ENCODE data around the gene CASP2. TPM values are rescaled to one million over a fixed set of nuclear protein-coding genes. Genes with fewer than 3 reads are reported as not detected.

CASP2 gene
- total RNA-seq, 1 experiment from 2014 or later: 64.1 TPM

GRCh38 chr7:143255564-143255963, 32.6 kb upstream of the CASP2 start:
- DNase-seq (ENCODE audit: low read depth, low spot score) (no peak), ATAC-seq (no peak)
- intact Hi-C loops (cut with micrococcal nuclease): loop anchor here (5.0 kb wide), 1 partner anchor 152 kb away; the partner anchor contains the start of gene EPHA1
- H3K79me2 ChIP-seq (ENCODE audit: insufficient read depth, low read length): no peaks in the 10 kb centered on the region
- no peak overlapping the region for H3K4me3 ChIP-seq (replicated peaks in 1 of 2; ENCODE audit: low read depth in 1 of 2, low read length in 2 of 2)
- H3K36me3 ChIP-seq (ENCODE audit: control insufficient read depth in 1 of 2, insufficient read depth in 2 of 2, low read length in 2 of 2): no peaks in the 10 kb centered on the region
- no peak overlapping the region for H3K4me2 ChIP-seq (ENCODE audit: low read length)
- no peak overlapping the region for H3K27ac ChIP-seq (ENCODE audit: low read depth, low read length)
- H3K27me3 ChIP-seq (ENCODE audit: insufficient read depth, low read length): no peaks in the 10 kb centered on the region
- no peaks in the 10 kb centered on the region for H3K9me2 ChIP-seq (ENCODE audit: insufficient read depth)
- no peak overlapping the region for H2AFZ ChIP-seq (ENCODE audit: low read depth, low read length, poor library complexity, severe bottlenecking)
- ChIA-PET CTCF (interaction anchor here (1.7 kb wide), 1 partner anchor 15 kb away, joined by 16 read pairs; no protein-coding TSS in a partner anchor), RAD21 (ENCODE audit: low non-redundant PET in 1 of 2, low total read pairs in 2 of 2, uncharacterized antibody in 2 of 2, unreplicated experiment in 2 of 2) (interaction anchor here in 1 of 2 experiments (0.6 kb wide), 1 partner anchor 153 kb away, joined by 3 read pairs; the partner anchor contains the start of gene EPHA1), POLR2A (no interaction called here)
- H4K20me1 ChIP-seq (ENCODE audit: insufficient read depth): no peaks in the 10 kb centered on the region
- H3K4me1 ChIP-seq (ENCODE audit: control insufficient read depth in 1 of 2, insufficient read depth in 2 of 2, low read length in 2 of 2): peaks cover 6 to 16% of the 10 kb centered on the region in 2 experiments; a peak in 3 of 4 replicates
- no peaks in the 10 kb centered on the region for H3K9me3 ChIP-seq (ENCODE audit: control insufficient read depth in 1 of 2, insufficient read depth in 1 of 2, low read depth in 1 of 2, low read length in 2 of 2)
- TF ChIP-seq EGR1 (IDR thresholded peaks at IDR 0.05; ENCODE audit: low read depth): no peak
- TF ChIP-seq SRF (IDR thresholded peaks at IDR 0.05; ENCODE audit: low read depth): no peak
- TF ChIP-seq CBX3 (IDR thresholded peaks at IDR 0.05; ENCODE audit: low read depth): no peak
- no peak for TF ChIP-seq ELF1 (IDR thresholded peaks at IDR 0.05; ENCODE audit: borderline replicate concordance, low read depth)
- no peak for TF ChIP-seq JUND (IDR thresholded peaks at IDR 0.05)
- no peak for TF ChIP-seq ZFX (IDR thresholded peaks at IDR 0.05)
- TF ChIP-seq YY1 (IDR thresholded peaks at IDR 0.05; ENCODE audit: extremely low read depth, insufficient replicate concordance, low read depth, low read length): no peak
- TF ChIP-seq TCF7L2 (IDR thresholded peaks at IDR 0.05; ENCODE audit: borderline replicate concordance, extremely low read depth, insufficient read depth, insufficient read length): no peak
- no peak for TF ChIP-seq REST (IDR thresholded peaks at IDR 0.05; ENCODE audit: low read depth)
- no peak for TF ChIP-seq MAX (IDR thresholded peaks at IDR 0.05)
- no peak for TF ChIP-seq ATF3 (IDR thresholded peaks at IDR 0.05)
- no peak for TF ChIP-seq POLR2AphosphoS5 (IDR thresholded peaks at IDR 0.05; ENCODE audit: low read depth, low read length)
- BruUV-seq (replicated peaks): no TSS peak
- H3K9ac ChIP-seq (ENCODE audit: low read length): no peak overlapping the region

Data from HCT116 (cell line).